ENCODE results near the gene RNF145.

DNA sequence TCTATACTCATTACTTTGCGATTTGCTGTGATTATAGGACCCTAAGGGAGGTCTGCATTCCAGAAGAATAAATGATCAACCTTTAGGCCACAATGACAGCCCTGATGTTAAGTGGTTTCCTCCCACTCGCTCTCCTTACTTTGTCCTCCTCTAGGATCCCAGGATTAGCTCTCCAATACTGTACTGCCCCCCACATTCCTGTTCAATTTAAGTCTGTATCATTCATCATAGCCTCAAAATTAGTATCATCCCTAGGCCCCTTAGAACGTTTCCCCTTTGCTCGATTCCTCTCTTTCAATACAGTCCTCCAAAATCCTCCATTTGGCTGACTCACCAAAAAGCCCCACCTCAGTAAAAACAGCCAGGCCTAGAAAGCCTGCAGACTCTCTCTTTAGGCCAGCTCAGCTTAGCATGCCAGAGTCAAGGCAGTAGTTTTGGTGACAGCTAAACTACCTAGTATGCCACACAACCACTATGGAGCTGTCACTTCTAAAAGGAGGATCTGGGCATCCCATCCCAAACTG is 24.4 kb downstream of the RNF145 start:
- TF ChIP-seq, protein P1, sequence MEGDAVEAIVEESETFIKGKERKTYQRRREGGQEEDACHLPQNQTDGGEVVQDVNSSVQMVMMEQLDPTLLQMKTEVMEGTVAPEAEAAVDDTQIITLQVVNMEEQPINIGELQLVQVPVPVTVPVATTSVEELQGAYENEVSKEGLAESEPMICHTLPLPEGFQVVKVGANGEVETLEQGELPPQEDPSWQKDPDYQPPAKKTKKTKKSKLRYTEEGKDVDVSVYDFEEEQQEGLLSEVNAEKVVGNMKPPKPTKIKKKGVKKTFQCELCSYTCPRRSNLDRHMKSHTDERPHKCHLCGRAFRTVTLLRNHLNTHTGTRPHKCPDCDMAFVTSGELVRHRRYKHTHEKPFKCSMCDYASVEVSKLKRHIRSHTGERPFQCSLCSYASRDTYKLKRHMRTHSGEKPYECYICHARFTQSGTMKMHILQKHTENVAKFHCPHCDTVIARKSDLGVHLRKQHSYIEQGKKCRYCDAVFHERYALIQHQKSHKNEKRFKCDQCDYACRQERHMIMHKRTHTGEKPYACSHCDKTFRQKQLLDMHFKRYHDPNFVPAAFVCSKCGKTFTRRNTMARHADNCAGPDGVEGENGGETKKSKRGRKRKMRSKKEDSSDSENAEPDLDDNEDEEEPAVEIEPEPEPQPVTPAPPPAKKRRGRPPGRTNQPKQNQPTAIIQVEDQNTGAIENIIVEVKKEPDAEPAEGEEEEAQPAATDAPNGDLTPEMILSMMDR (IDR thresholded peaks at IDR 0.05) = no peak
- no peak for TF ChIP-seq POLR2A (IDR thresholded peaks at IDR 0.05)
